Measurements from ENCODE around the gene MBD3L3. TPM values are rescaled to one million over a fixed set of nuclear protein-coding genes. Genes with fewer than 3 reads are reported as not detected.

MBD3L3 gene
- total and polyA plus RNA-seq, 9 of the 15 experiments (the other 6 are each of a cell fraction or from before 2014, with no cell fraction given): not detected

- TF ChIP-seq ZNF3 (CRISPR knock-in tag; IDR thresholded peaks at IDR 0.05) (no peak), ADNP (tag; IDR thresholded peaks at IDR 0.05) (no peak), MAFK (IDR thresholded peaks at IDR 0.05; ENCODE audit: low read length) (no peak), MCM3 (IDR thresholded peaks at IDR 0.05) (no peak), ZNF224 (CRISPR knock-in tag; IDR thresholded peaks at IDR 0.05) (no peak), ZFPM2 (CRISPR knock-in tag; IDR thresholded peaks at IDR 0.05) (no peak), JUNB (CRISPR knock-in tag; conservative IDR thresholded peaks at IDR 0.05) (no peak)
- TF ChIP-seq, protein P1, sequence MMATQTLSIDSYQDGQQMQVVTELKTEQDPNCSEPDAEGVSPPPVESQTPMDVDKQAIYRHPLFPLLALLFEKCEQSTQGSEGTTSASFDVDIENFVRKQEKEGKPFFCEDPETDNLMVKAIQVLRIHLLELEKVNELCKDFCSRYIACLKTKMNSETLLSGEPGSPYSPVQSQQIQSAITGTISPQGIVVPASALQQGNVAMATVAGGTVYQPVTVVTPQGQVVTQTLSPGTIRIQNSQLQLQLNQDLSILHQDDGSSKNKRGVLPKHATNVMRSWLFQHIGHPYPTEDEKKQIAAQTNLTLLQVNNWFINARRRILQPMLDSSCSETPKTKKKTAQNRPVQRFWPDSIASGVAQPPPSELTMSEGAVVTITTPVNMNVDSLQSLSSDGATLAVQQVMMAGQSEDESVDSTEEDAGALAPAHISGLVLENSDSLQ (IDR thresholded peaks at IDR 0.05): no peak
Observed at GRCh38 chr19:7078008-7078407, 19.5 kb upstream of the MBD3L3 start (continued).

DNA sequence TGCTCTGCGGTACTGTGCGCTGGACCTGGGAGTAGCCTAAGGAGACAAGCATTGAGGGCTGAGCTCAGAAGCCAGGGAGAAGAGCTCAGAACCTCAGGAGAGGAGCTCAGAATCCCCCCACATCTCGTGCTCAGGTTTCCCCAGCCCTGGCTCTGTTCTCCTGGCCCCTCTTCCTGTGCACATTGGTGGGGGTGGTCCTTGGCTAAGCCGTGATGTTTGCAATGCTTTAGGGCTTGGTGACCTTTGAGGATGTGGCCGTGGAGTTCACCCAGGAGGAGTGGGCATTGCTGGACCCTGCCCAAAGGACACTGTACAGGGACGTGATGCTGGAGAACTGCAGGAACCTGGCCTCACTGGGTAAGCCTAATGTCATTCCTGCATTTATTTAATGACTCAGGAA lies 17.7 kb upstream of the MBD3L3 start:
- Histone ChIP-seq H3K4me1 (replicated peaks in 1 of 2; ENCODE audit: control insufficient read depth in 2 of 2, insufficient read depth in 2 of 2, low read length in 2 of 2) (no peaks in the 10 kb centered on the region), H3K4me3 (no peak overlapping the region), H3K36me3 (ENCODE audit: control insufficient read depth, insufficient read depth, low read length) (peaks cover 86% of the 10 kb centered on the region), H4K20me1 (replicated peaks; ENCODE audit: control insufficient read depth, insufficient read depth, low read length) (no peaks in the 10 kb centered on the region), H3K79me2 (ENCODE audit: control insufficient read depth, insufficient read depth, low read length) (no peaks in the 10 kb centered on the region), H2AFZ (ENCODE audit: low read depth, low read length) (no peak overlapping the region), H3K9me3 (replicated peaks; ENCODE audit: control insufficient read depth, insufficient read depth, low read depth, low read length) (peaks cover 20% of the 10 kb centered on the region), H3K9ac (ENCODE audit: insufficient read depth in 1 of 2, low read depth in 2 of 2, low read length in 2 of 2) (no peak overlapping the region), H3K4me2 (ENCODE audit: insufficient read depth, low read length) (no peak overlapping the region), H3K9me1 (ENCODE audit: control insufficient read depth, insufficient read depth, low read length) (no peaks in the 10 kb centered on the region), H3K27me3 (ENCODE audit: control insufficient read depth in 2 of 2, insufficient read depth in 2 of 2, low read length in 2 of 2) (no peaks in the 10 kb centered on the region), H3K27ac (ENCODE audit: extremely low read depth, low read depth, low read length) (no peak overlapping the region)
- BruUV-seq (replicated peaks): no TSS peak
- no peak for FAIRE-seq
- no peak for ATAC-seq
- POLR2A ChIA-PET: no interaction called here
- no peak for DNase-seq (ENCODE audit: extremely low read depth in 1 of 4, low spot score in 3 of 4)
- intact Hi-C loops (cut with micrococcal nuclease): no loop called here
- in situ Hi-C loops (cut with MboI): no loop called here
- 98% methylated on average over 6 of the region's 6 CpGs for WGBS (ENCODE audit: insufficient coverage, low coverage, missing lambda C conversion rate)
- TF ChIP-seq, protein P2, sequence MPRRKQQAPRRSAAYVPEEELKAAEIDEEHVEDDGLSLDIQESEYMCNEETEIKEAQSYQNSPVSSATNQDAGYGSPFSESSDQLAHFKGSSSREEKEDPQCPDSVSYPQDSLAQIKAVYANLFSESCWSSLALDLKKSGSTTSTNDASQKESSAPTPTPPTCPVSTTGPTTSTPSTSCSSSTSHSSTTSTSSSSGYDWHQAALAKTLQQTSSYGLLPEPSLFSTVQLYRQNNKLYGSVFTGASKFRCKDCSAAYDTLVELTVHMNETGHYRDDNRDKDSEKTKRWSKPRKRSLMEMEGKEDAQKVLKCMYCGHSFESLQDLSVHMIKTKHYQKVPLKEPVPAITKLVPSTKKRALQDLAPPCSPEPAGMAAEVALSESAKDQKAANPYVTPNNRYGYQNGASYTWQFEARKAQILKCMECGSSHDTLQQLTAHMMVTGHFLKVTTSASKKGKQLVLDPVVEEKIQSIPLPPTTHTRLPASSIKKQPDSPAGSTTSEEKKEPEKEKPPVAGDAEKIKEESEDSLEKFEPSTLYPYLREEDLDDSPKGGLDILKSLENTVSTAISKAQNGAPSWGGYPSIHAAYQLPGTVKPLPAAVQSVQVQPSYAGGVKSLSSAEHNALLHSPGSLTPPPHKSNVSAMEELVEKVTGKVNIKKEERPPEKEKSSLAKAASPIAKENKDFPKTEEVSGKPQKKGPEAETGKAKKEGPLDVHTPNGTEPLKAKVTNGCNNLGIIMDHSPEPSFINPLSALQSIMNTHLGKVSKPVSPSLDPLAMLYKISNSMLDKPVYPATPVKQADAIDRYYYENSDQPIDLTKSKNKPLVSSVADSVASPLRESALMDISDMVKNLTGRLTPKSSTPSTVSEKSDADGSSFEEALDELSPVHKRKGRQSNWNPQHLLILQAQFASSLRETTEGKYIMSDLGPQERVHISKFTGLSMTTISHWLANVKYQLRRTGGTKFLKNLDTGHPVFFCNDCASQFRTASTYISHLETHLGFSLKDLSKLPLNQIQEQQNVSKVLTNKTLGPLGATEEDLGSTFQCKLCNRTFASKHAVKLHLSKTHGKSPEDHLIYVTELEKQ (CRISPR knock-in tag; IDR thresholded peaks at IDR 0.05): no peak
- TF ChIP-seq CC2D1A (IDR thresholded peaks at IDR 0.05) (no peak), CHCHD3 (CRISPR knock-in tag; IDR thresholded peaks at IDR 0.05) (no peak), ZNF280B (CRISPR knock-in tag; IDR thresholded peaks at IDR 0.05) (no peak), MAFF (IDR thresholded peaks at IDR 0.05; ENCODE audit: low read length) (no peak), HSF4 (CRISPR knock-in tag; IDR thresholded peaks at IDR 0.05; ENCODE audit: borderline replicate concordance) (no peak), POLR2A (conservative IDR thresholded peaks at IDR 0.05) (no peak)
- CTCF ChIA-PET (ENCODE audit: low intra/inter-chr PET ratio): no interaction called here

Measured in K562 (cell line).